Prostate gland (tissue), 2 donors: ENCODE data around the gene KDM4C. TPM values are rescaled to one million over a fixed set of nuclear protein-coding genes. Genes with fewer than 3 reads are reported as not detected.

ENCODE experiments used
- DNase-seq: peaks from one replicate; pipeline ENCODE4 v3.0.0-alpha.2; 2019; ENCODE audit warnings: low spot score
- H3K27ac ChIP-seq, 2 donors: fragments of 200-600 bp; sonication (generic); 2 replicates each; pipeline ENCODE4 v1.5.1; 2017 to 2019
- H3K27me3 ChIP-seq: fragments of 200-600 bp; sonication (generic); replicated peaks from 2 replicates; pipeline ENCODE4 v1.5.1; 2019; ENCODE audit not compliant: insufficient read depth
- H3K36me3 ChIP-seq, 2 donors: fragments of 200-600 bp; sonication (generic); 1 replicate in 1 of 2; 2 replicates in 1 of 2; pipeline versions ENCODE4 v1.5.1 to v1.8.1; 2017 to 2019
- H3K4me1 ChIP-seq: fragments of 200-600 bp; sonication (generic); replicated peaks from 2 replicates; pipeline ENCODE4 v1.5.1; 2019
- H3K4me3 ChIP-seq, 2 donors: fragments of 200-600 bp; sonication (generic); 2 replicates each; pipeline ENCODE4 v1.5.1; 2017 to 2019
- H3K9me3 ChIP-seq: fragments of 200-600 bp; sonication (generic); 2 replicates; pipeline ENCODE4 v1.5.1; 2017
- POLR2A ChIP-seq: fragments of 450-650 bp; IDR thresholded peaks from one replicate; pipeline ENCODE4 v1.6.1; 2016; ENCODE audit warnings: antibody characterized with exemption, mild to moderate bottlenecking
- POLR2AphosphoS5 ChIP-seq: sonication (generic); formaldehyde crosslinking; IDR thresholded peaks from one replicate; pipeline ENCODE4 v1.6.1; 2017; ENCODE audit warnings: antibody characterized with exemption
- WGBS: methylation state at CpG from one replicate; pipeline ENCODE4 v1.1.5; 2018; 5-methylcytosine and 5-hydroxymethylcytosine counted together
- intact Hi-C: fragments of 100-400 bp; cut with DNase I; formaldehyde crosslinking; loops from one replicate; pipeline ENCODE4 v1.14.2; 2022
- total RNA-seq, 2 donors: library from RNA; depleted of rRNA; stranded (reverse); fragments of >200 nt; gene quantifications; one replicate each; pipeline ENCODE4 v1.1.0, GENCODE V29; 2016
- TF ChIP-seq, protein P1 (sequence below), 4 experiments: fragments of 200-600 bp in 2 of 4; fragments of 450-650 bp in 2 of 4; sonication (generic) in 2 of 4; IDR thresholded peaks; 1 replicate in 3 of 4; 2 replicates in 1 of 4; pipeline ENCODE4 v1.5.1; 2016 to 2019; ENCODE audit warnings: antibody characterized with exemption in 4 of 4, mild to moderate bottlenecking in 2 of 4, moderate library complexity in 2 of 4

KDM4C gene
- total RNA-seq, 2 donors from 2014 or later: 18.1 to 27.7 TPM

DNA sequence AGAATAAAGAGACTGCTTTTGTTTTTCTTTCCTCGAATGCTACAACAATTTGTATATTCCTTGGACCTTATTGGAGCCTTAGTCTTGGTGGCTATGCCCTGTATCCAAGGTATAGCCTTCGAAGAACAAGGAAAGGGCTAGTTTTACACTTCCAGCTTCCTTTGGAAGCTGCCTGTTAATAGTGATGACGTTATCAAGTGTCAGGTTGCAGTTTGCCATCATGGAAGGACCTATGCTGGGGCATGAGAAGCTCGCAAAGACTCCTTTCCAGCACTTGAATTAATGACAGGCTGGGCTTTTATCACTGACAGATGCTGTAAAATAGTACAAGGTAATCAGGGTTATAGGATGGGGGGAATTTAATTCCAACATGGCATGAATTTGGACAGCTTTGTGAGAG is 157.9 kb downstream of the KDM4C start:
- no peaks in the 10 kb centered on the region for H3K36me3 ChIP-seq
- WGBS: 62% methylated on average over 4 of the region's 4 CpGs
- intact Hi-C loops: no loop called here
- no peaks in the 10 kb centered on the region for H3K9me3 ChIP-seq
- H3K4me1 ChIP-seq: no peaks in the 10 kb centered on the region
- TF ChIP-seq POLR2A (no peak), POLR2AphosphoS5 (no peak)
- TF ChIP-seq, protein P1, sequence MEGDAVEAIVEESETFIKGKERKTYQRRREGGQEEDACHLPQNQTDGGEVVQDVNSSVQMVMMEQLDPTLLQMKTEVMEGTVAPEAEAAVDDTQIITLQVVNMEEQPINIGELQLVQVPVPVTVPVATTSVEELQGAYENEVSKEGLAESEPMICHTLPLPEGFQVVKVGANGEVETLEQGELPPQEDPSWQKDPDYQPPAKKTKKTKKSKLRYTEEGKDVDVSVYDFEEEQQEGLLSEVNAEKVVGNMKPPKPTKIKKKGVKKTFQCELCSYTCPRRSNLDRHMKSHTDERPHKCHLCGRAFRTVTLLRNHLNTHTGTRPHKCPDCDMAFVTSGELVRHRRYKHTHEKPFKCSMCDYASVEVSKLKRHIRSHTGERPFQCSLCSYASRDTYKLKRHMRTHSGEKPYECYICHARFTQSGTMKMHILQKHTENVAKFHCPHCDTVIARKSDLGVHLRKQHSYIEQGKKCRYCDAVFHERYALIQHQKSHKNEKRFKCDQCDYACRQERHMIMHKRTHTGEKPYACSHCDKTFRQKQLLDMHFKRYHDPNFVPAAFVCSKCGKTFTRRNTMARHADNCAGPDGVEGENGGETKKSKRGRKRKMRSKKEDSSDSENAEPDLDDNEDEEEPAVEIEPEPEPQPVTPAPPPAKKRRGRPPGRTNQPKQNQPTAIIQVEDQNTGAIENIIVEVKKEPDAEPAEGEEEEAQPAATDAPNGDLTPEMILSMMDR (IDR thresholded peaks at IDR 0.05): no peak
- H3K4me3 ChIP-seq: no peak overlapping the region
- no peak for DNase-seq
- no peaks in the 10 kb centered on the region for H3K27me3 ChIP-seq
- H3K27ac ChIP-seq: no peak overlapping the region

DNA sequence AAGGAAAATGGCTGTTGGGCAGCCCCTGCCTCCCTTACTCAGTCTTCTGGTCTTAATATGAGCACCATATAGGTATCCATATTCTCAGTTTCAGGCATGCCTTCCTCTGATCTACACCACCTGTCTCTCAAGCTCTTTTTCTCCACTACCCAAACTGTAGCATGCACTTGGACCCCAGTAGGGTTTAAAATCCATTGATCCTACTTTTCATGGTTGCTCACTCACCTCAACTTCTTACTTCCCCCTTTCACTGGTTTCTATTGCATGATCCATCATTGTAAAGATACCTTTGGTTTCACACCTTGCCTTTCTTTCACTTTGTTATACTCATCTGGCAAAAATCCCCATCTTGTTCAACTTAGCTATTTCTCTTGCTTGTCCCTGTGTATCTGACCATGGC is 159.4 kb downstream of the KDM4C start:
- no peak overlapping the region for H3K27ac ChIP-seq
- DNase-seq: no peak
- no peaks in the 10 kb centered on the region for H3K4me1 ChIP-seq
- no peak overlapping the region for H3K4me3 ChIP-seq
- no peaks in the 10 kb centered on the region for H3K36me3 ChIP-seq
- H3K27me3 ChIP-seq: no peaks in the 10 kb centered on the region
- intact Hi-C loops: no loop called here
- TF ChIP-seq POLR2A (no peak), POLR2AphosphoS5 (no peak)
- TF ChIP-seq, protein P1 (IDR thresholded peaks at IDR 0.05): no peak
- no peaks in the 10 kb centered on the region for H3K9me3 ChIP-seq

DNA sequence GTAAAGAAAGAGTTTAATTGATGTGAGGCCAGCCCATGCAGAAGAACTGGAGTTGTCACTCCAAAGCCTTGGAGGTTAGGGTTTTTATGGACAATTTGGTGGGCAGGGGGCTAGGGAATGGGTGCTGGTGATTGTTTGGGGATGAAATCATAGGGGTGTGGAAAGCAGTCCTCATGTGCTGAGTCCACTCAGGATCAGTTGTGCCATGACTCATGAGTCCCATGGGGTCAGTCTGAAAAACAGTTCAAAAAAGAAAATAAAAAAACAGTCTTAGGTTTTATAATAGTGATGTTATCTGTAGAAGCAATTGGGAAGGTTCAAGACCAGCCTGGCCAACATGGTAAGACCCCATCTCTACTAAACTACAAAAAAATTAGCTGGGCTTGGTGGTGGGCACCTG is 162.3 kb downstream of the KDM4C start:
- H3K27me3 ChIP-seq: no peaks in the 10 kb centered on the region
- no peak overlapping the region for H3K4me3 ChIP-seq
- H3K4me1 ChIP-seq: no peaks in the 10 kb centered on the region
- no peak overlapping the region for H3K27ac ChIP-seq
- no peak for DNase-seq
- H3K9me3 ChIP-seq: no peaks in the 10 kb centered on the region
- intact Hi-C loops: no loop called here
- H3K36me3 ChIP-seq: no peaks in the 10 kb centered on the region
- TF ChIP-seq POLR2AphosphoS5: no peak
- TF ChIP-seq, protein P1 (IDR thresholded peaks at IDR 0.05): no peak

- Histone ChIP-seq H3K4me3 (no peak overlapping the region), H3K27ac (no peak overlapping the region), H3K4me1 (no peaks in the 10 kb centered on the region), H3K36me3 (no peaks in the 10 kb centered on the region), H3K27me3 (no peaks in the 10 kb centered on the region), H3K9me3 (no peaks in the 10 kb centered on the region)
- TF ChIP-seq POLR2AphosphoS5: no peak
- TF ChIP-seq POLR2A: no peak
- TF ChIP-seq, protein P1 (IDR thresholded peaks at IDR 0.05): no peak
- WGBS: 85% methylated on average over 5 of the region's 5 CpGs
- intact Hi-C loops: no loop called here
- no peak for DNase-seq
Observed at GRCh38 chr9:6921315-6921714, 163.5 kb downstream of the KDM4C start.

DNA sequence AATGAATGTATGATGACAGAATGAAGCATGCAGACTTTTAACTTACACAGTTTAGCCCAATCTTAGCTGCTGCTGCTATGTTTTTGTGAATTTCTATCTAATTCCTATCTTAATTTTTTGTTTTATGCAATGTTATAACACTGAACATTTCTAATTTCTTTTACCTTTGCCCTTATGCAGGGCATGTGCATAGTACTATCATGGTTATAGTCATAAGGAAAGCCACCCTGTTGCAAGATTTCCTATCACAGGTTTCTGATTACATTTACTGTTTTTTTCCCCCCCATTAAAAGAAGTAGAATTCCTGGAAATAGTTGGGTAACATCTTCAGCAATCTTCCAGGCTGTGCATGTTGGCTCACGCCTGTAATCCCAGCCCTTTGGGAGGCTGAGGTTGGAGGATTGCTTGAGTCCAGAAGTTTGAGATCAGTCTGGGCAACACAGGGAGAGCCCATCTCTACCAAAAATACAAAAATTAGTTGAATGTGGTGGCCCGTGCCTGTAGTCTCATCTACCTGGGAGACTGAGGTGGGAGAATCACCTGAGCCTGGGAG is 164.4 kb downstream of the KDM4C start:
- TF ChIP-seq, protein P1 (IDR thresholded peaks at IDR 0.05): no peak
- TF ChIP-seq POLR2AphosphoS5 (no peak), POLR2A (no peak)
- H3K27ac ChIP-seq: no peak overlapping the region
- H3K9me3 ChIP-seq: no peaks in the 10 kb centered on the region
- intact Hi-C loops: no loop called here
- H3K4me1 ChIP-seq: no peaks in the 10 kb centered on the region
- no peak overlapping the region for H3K4me3 ChIP-seq
- H3K36me3 ChIP-seq: no peaks in the 10 kb centered on the region
- DNase-seq: no peak
- WGBS: 77% methylated on average over 2 of the region's 2 CpGs
- no peaks in the 10 kb centered on the region for H3K27me3 ChIP-seq
